ENCODE measurements around the gene FEM1B. TPM values are rescaled to one million over a fixed set of nuclear protein-coding genes. Genes with fewer than 3 reads are reported as not detected.

FEM1B gene
- total RNA-seq, result 54.8 and 62.8 TPM in 2 replicates
- polyA plus RNA-seq, result 11.9 and 12.1 TPM in 2 replicates

DNA sequence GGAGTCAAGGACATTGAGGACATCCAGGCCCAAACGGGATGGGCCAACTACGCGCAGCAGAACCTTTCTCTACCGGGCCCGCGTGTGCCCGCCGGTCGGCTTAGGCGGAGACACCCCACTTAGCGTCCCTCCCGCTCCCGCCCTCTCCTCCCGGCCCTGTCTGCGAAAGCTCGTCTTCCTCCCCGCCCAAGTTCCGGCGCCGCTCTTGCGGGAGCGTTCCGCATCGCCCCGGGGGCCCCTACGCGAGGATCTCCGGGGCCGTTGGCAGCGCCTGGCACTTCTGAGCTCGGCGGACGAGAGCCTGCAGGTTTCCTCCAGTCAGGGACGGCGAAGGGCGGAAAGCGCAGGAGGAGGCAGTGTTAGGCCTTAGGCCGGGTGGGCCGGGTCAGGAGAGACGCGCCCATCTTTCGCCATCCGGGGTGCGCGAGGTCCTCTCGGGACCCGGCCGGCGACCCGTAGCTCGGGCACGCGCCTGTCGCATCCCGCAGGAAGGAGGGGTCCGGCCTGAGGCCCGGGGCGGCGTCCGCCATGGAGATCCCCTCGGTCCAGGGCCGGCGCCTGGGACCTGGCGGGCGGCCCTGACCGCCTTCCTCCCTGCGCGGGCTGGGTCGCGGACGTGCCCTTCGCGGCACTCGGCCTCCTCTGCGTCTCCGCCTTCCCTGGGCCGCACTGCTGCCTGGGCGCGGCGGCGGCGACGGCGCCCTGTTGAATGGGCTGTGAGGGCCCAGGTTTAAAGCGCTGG is at the start of gene FEM1B:
Gene FEM1B (plus strand): TSS at position 143 of the 742 bp plus-strand sequence. CDS start 673 bp downstream, outside the sequence.
- Histone ChIP-seq H3K4me1 (ENCODE audit: insufficient read depth) (peaks cover 35% of the 10 kb centered on the region), H3K36me3 (replicated peaks; ENCODE audit: insufficient read depth, low read depth) (no peaks in the 10 kb centered on the region), H2AFZ (peak within 1 kb of the TSS; percentile 93), H3K4me2 (peak within 1 kb of the TSS; percentile 73), H3K4me3 (peak within 1 kb of the TSS; percentile 80), H3K27me3 (no peaks in the 10 kb centered on the region), H3K27ac (peak within 1 kb of the TSS; percentile 100), H3K79me2 (peaks cover 49% of the 10 kb centered on the region), H3K9me2 (replicated peaks; ENCODE audit: insufficient read depth) (no peaks in the 10 kb centered on the region), H3K9me3 (ENCODE audit: low read depth) (no peaks in the 10 kb centered on the region), H4K20me1 (ENCODE audit: insufficient read depth, poor library complexity, severe bottlenecking) (peaks cover 33% of the 10 kb centered on the region)
- TF ChIP-seq, protein P1, sequence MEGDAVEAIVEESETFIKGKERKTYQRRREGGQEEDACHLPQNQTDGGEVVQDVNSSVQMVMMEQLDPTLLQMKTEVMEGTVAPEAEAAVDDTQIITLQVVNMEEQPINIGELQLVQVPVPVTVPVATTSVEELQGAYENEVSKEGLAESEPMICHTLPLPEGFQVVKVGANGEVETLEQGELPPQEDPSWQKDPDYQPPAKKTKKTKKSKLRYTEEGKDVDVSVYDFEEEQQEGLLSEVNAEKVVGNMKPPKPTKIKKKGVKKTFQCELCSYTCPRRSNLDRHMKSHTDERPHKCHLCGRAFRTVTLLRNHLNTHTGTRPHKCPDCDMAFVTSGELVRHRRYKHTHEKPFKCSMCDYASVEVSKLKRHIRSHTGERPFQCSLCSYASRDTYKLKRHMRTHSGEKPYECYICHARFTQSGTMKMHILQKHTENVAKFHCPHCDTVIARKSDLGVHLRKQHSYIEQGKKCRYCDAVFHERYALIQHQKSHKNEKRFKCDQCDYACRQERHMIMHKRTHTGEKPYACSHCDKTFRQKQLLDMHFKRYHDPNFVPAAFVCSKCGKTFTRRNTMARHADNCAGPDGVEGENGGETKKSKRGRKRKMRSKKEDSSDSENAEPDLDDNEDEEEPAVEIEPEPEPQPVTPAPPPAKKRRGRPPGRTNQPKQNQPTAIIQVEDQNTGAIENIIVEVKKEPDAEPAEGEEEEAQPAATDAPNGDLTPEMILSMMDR (IDR thresholded peaks at IDR 0.05; ENCODE audit: poor library complexity), result no peak
- TF ChIP-seq EZH2phosphoT487 (IDR thresholded peaks at IDR 0.05; ENCODE audit: low read depth, severe bottlenecking, unreplicated experiment) (no peak), EZH2 (IDR thresholded peaks at IDR 0.05; ENCODE audit: borderline replicate concordance) (no peak)
- 1% methylated on average over 83 of the region's 85 CpGs for whole genome bisulfite sequencing (ENCODE audit: low lambda C conversion rate, missing lambda C conversion rate)
- DNase-seq (ENCODE audit: low spot score), result peak; percentile 95

DNA sequence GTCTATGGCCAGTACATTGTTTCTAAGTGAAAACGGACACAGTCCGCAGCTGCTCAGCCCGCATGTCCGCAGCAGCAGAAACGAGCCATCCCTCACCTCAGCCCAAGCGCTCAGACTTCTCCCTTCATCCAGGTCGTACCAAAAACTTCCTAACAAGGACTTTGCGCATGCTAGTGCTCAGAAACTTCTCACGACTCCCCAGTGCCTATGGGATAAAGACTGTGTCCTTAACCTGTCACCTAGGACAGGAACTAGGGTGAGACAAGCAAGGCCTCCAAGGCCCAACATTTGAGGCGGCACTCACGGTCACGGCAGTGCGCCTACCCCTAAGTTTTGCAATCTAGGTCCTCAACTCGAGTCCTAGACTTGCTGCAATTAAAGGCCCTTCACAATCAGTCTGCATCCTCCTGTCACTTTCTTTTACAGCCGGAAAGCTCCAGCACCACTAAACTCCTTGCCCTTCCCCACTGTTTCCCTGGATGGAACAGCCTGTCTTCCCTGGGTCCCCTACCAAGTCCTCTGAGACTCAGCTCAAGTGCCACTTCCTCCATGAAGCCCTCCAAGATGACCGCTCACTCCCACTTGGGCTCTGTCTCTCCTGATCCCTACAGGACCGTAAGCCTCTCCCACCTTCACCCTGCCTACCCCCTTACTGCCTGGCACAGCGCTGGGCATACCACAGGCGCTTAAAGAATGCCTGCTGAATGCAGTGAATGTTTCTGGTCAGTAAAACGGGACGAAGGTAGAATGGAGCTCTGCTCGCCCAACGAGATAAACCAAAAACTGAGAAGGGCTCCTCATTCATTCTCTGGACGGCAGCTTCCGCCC is 49.2 kb upstream of the FEM1B start:
- H3K27me3 ChIP-seq, result no peaks in the 10 kb centered on the region
- 34% methylated on average over 25 of the region's 25 CpGs for WGBS (ENCODE audit: low lambda C conversion rate, missing lambda C conversion rate)
- peaks cover 56% of the 10 kb centered on the region for H3K79me2 ChIP-seq
- H3K4me1 ChIP-seq (ENCODE audit: insufficient read depth), result peaks cover 40% of the 10 kb centered on the region
- H3K9me2 ChIP-seq (replicated peaks; ENCODE audit: insufficient read depth), result no peaks in the 10 kb centered on the region
- peak overlapping the region; percentile 97 for H3K27ac ChIP-seq
- H3K9me3 ChIP-seq (ENCODE audit: low read depth), result no peaks in the 10 kb centered on the region
- peak overlapping the region; percentile 81 for H3K4me2 ChIP-seq
- peak overlapping the region; percentile 85 for H2AFZ ChIP-seq
- no peaks in the 10 kb centered on the region for H3K36me3 ChIP-seq (replicated peaks; ENCODE audit: insufficient read depth, low read depth)
- peaks cover 12% of the 10 kb centered on the region for H4K20me1 ChIP-seq (ENCODE audit: insufficient read depth, poor library complexity, severe bottlenecking)
- H3K4me3 ChIP-seq, result peak overlapping the region; percentile 97
- no peak for DNase-seq (ENCODE audit: low spot score)
- TF ChIP-seq EZH2 (IDR thresholded peaks at IDR 0.05; ENCODE audit: borderline replicate concordance) (no peak), EZH2phosphoT487 (IDR thresholded peaks at IDR 0.05; ENCODE audit: low read depth, severe bottlenecking, unreplicated experiment) (no peak)
- TF ChIP-seq, protein P1 (IDR thresholded peaks at IDR 0.05; ENCODE audit: poor library complexity), result no peak

DNA sequence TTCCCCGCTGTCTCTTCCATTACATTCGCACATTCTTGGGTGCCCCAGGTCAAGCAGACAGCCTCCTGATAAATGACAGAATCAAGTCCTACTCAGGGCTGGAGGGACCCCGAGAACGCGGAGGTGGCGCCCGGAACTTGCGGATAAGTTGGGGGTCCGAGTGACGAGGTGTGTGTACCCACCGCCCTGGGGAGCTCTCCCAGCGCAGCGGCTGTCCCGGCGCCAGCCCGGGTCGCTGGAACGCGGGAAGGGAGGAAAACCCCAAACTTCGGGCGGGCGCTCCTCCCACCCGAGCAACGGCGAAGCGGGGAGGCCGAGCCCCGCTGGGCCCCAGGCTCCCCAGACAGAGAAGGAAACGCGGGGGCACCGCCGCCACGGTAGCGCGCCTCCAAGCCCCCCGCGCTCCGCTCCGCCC is 48.6 kb upstream of the FEM1B start:
- H2AFZ ChIP-seq, result peak overlapping the region; percentile 85
- no peaks in the 10 kb centered on the region for H3K27me3 ChIP-seq
- peak; percentile 15 for DNase-seq (ENCODE audit: low spot score)

More for the DNA sequence above, 48.6 kb upstream of the FEM1B start:
- Histone ChIP-seq H3K4me1 (ENCODE audit: insufficient read depth) (peaks cover 46% of the 10 kb centered on the region), H3K4me2 (peak overlapping the region; percentile 81), H3K36me3 (replicated peaks; ENCODE audit: insufficient read depth, low read depth) (no peaks in the 10 kb centered on the region), H3K79me2 (peaks cover 50% of the 10 kb centered on the region), H3K9me3 (ENCODE audit: low read depth) (no peaks in the 10 kb centered on the region), H3K9me2 (replicated peaks; ENCODE audit: insufficient read depth) (no peaks in the 10 kb centered on the region), H4K20me1 (ENCODE audit: insufficient read depth, poor library complexity, severe bottlenecking) (peaks cover 12% of the 10 kb centered on the region), H3K27ac (peak overlapping the region; percentile 97), H3K4me3 (peak overlapping the region; percentile 97)
- WGBS (ENCODE audit: low lambda C conversion rate, missing lambda C conversion rate), result 1% methylated on average over 39 of the region's 39 CpGs
- TF ChIP-seq EZH2 (IDR thresholded peaks at IDR 0.05; ENCODE audit: borderline replicate concordance), result no peak
- TF ChIP-seq, protein P1 (IDR thresholded peaks at IDR 0.05; ENCODE audit: poor library complexity), result no peak
- TF ChIP-seq EZH2phosphoT487 (IDR thresholded peaks at IDR 0.05; ENCODE audit: low read depth, severe bottlenecking, unreplicated experiment), result no peak
